ENCODE results near the gene PRPS1L1.

PRPS1L1 gene

GRCh38 chr7:18013936-18014335 is 13.7 kb downstream of the PRPS1L1 start:
- Histone ChIP-seq H3K36me3 (ENCODE audit: control insufficient read depth in 4 of 4, insufficient read depth in 4 of 4, low read length in 3 of 4) (no peaks in the 10 kb centered on the region), H3K9me3 (ENCODE audit: control extremely low read depth in 1 of 5, control insufficient read depth in 4 of 5, insufficient read depth in 2 of 5, low read depth in 1 of 5, low read length in 4 of 5) (no peaks in the 10 kb centered on the region), H3K27ac (ENCODE audit: insufficient read depth in 1 of 2, low read depth in 1 of 2, low read length in 2 of 2, poor library complexity in 1 of 2, severe bottlenecking in 2 of 2) (no peak overlapping the region), H3K4me3 (ENCODE audit: control insufficient read depth in 1 of 7, extremely low read depth in 1 of 7, insufficient read depth in 4 of 7, low read depth in 2 of 7, low read length in 6 of 7) (no peak overlapping the region), H3K27me3 (replicated peaks in 2 of 5; ENCODE audit: control insufficient read depth in 4 of 5, insufficient read depth in 5 of 5, low read length in 4 of 5) (no peaks in the 10 kb centered on the region), H3K4me1 (ENCODE audit: control extremely low read depth in 1 of 4, control insufficient read depth in 4 of 4, insufficient read depth in 4 of 4, low read length in 3 of 4) (no peaks in the 10 kb centered on the region)
- ChIA-PET POLR2A (no interaction called here), CTCF (no interaction called here)
- DNase-seq, result no peak

- WGBS (ENCODE audit: insufficient coverage), result 83% methylated on average over 1 of the region's 3 CpGs
- Histone ChIP-seq H3K9me3 (ENCODE audit: control extremely low read depth in 1 of 5, control insufficient read depth in 4 of 5, insufficient read depth in 2 of 5, low read depth in 1 of 5, low read length in 4 of 5) (no peaks in the 10 kb centered on the region), H3K4me3 (ENCODE audit: control insufficient read depth in 1 of 7, extremely low read depth in 1 of 7, insufficient read depth in 4 of 7, low read depth in 2 of 7, low read length in 6 of 7) (no peak overlapping the region), H3K27me3 (replicated peaks in 2 of 5; ENCODE audit: control insufficient read depth in 4 of 5, insufficient read depth in 5 of 5, low read length in 4 of 5) (no peaks in the 10 kb centered on the region), H3K4me1 (ENCODE audit: control extremely low read depth in 1 of 4, control insufficient read depth in 4 of 4, insufficient read depth in 4 of 4, low read length in 3 of 4) (no peaks in the 10 kb centered on the region), H3K27ac (ENCODE audit: insufficient read depth in 1 of 2, low read depth in 1 of 2, low read length in 2 of 2, poor library complexity in 1 of 2, severe bottlenecking in 2 of 2) (no peak overlapping the region), H3K36me3 (ENCODE audit: control insufficient read depth in 4 of 4, insufficient read depth in 4 of 4, low read length in 3 of 4) (no peaks in the 10 kb centered on the region)
- no peak for DNase-seq
- CTCF ChIA-PET, result no interaction called here
- POLR2A ChIA-PET, result interaction anchor here (0.6 kb wide), 1 partner anchor 1353 kb away, joined by 4 read pairs; no protein-coding TSS in a partner anchor
Observed at GRCh38 chr7:18004372-18004771, 23.3 kb downstream of the PRPS1L1 start.

- Histone ChIP-seq H3K27ac (ENCODE audit: insufficient read depth in 1 of 2, low read depth in 1 of 2, low read length in 2 of 2, poor library complexity in 1 of 2, severe bottlenecking in 2 of 2) (no peak overlapping the region), H3K36me3 (ENCODE audit: control insufficient read depth in 4 of 4, insufficient read depth in 4 of 4, low read length in 3 of 4) (no peaks in the 10 kb centered on the region), H3K9me3 (ENCODE audit: control extremely low read depth in 1 of 5, control insufficient read depth in 4 of 5, insufficient read depth in 2 of 5, low read depth in 1 of 5, low read length in 4 of 5) (peaks cover 0 to 3% (median 0%) of the 10 kb centered on the region in 5 experiments), H3K27me3 (replicated peaks in 2 of 5; ENCODE audit: control insufficient read depth in 4 of 5, insufficient read depth in 5 of 5, low read length in 4 of 5) (no peaks in the 10 kb centered on the region), H3K4me3 (ENCODE audit: control insufficient read depth in 1 of 7, extremely low read depth in 1 of 7, insufficient read depth in 4 of 7, low read depth in 2 of 7, low read length in 6 of 7) (no peak overlapping the region), H3K4me1 (ENCODE audit: control extremely low read depth in 1 of 4, control insufficient read depth in 4 of 4, insufficient read depth in 4 of 4, low read length in 3 of 4) (no peaks in the 10 kb centered on the region)
- no CpG with 5 or more reads among the region's 4 CpGs for WGBS (ENCODE audit: insufficient coverage)
- POLR2A ChIA-PET, result no interaction called here
- DNase-seq, result no peak
- CTCF ChIA-PET, result no interaction called here
Observed at GRCh38 chr7:18003286-18003994, 24.2 kb downstream of the PRPS1L1 start.

GRCh38 chr7:17998692-17999091 is 29.0 kb downstream of the PRPS1L1 start:
- POLR2A ChIA-PET, result no interaction called here
- H3K9me3 ChIP-seq (ENCODE audit: control extremely low read depth in 1 of 5, control insufficient read depth in 4 of 5, insufficient read depth in 2 of 5, low read depth in 1 of 5, low read length in 4 of 5), result peaks cover 0 to 3% (median 0%) of the 10 kb centered on the region in 5 experiments
- no peaks in the 10 kb centered on the region for H3K4me1 ChIP-seq (ENCODE audit: control extremely low read depth in 1 of 4, control insufficient read depth in 4 of 4, insufficient read depth in 4 of 4, low read length in 3 of 4)
- H3K36me3 ChIP-seq (ENCODE audit: control insufficient read depth in 4 of 4, insufficient read depth in 4 of 4, low read length in 3 of 4), result no peaks in the 10 kb centered on the region
- H3K27me3 ChIP-seq (replicated peaks in 2 of 5; ENCODE audit: control insufficient read depth in 4 of 5, insufficient read depth in 5 of 5, low read length in 4 of 5), result no peaks in the 10 kb centered on the region
- H3K27ac ChIP-seq (ENCODE audit: insufficient read depth in 1 of 2, low read depth in 1 of 2, low read length in 2 of 2, poor library complexity in 1 of 2, severe bottlenecking in 2 of 2), result no peak overlapping the region
- CTCF ChIA-PET, result no interaction called here
- no peak for DNase-seq
- no peak overlapping the region for H3K4me3 ChIP-seq (ENCODE audit: control insufficient read depth in 1 of 7, extremely low read depth in 1 of 7, insufficient read depth in 4 of 7, low read depth in 2 of 7, low read length in 6 of 7)
- WGBS (ENCODE audit: insufficient coverage), result 95% methylated on average over 2 of the region's 2 CpGs

GRCh38 chr7:17996442-17997223 is 31.0 kb downstream of the PRPS1L1 start:
- no peak overlapping the region for H3K4me3 ChIP-seq (ENCODE audit: control insufficient read depth in 1 of 7, extremely low read depth in 1 of 7, insufficient read depth in 4 of 7, low read depth in 2 of 7, low read length in 6 of 7)
- H3K4me1 ChIP-seq (ENCODE audit: control extremely low read depth in 1 of 4, control insufficient read depth in 4 of 4, insufficient read depth in 4 of 4, low read length in 3 of 4), result no peaks in the 10 kb centered on the region
- H3K9me3 ChIP-seq (ENCODE audit: control extremely low read depth in 1 of 5, control insufficient read depth in 4 of 5, insufficient read depth in 2 of 5, low read depth in 1 of 5, low read length in 4 of 5), result peaks cover 0 to 3% (median 0%) of the 10 kb centered on the region in 5 experiments
- no peak for DNase-seq
- ChIA-PET CTCF (no interaction called here), POLR2A (no interaction called here)
- no peaks in the 10 kb centered on the region for H3K36me3 ChIP-seq (ENCODE audit: control insufficient read depth in 4 of 4, insufficient read depth in 4 of 4, low read length in 3 of 4)
- H3K27ac ChIP-seq (ENCODE audit: insufficient read depth in 1 of 2, low read depth in 1 of 2, low read length in 2 of 2, poor library complexity in 1 of 2, severe bottlenecking in 2 of 2), result no peak overlapping the region
- WGBS (ENCODE audit: insufficient coverage), result no CpG with 5 or more reads among the region's 1 CpG
- no peaks in the 10 kb centered on the region for H3K27me3 ChIP-seq (replicated peaks in 2 of 5; ENCODE audit: control insufficient read depth in 4 of 5, insufficient read depth in 5 of 5, low read length in 4 of 5)

- Histone ChIP-seq H3K27me3 (replicated peaks in 2 of 5; ENCODE audit: control insufficient read depth in 4 of 5, insufficient read depth in 5 of 5, low read length in 4 of 5) (no peaks in the 10 kb centered on the region), H3K36me3 (ENCODE audit: control insufficient read depth in 4 of 4, insufficient read depth in 4 of 4, low read length in 3 of 4) (no peaks in the 10 kb centered on the region), H3K27ac (ENCODE audit: insufficient read depth in 1 of 2, low read depth in 1 of 2, low read length in 2 of 2, poor library complexity in 1 of 2, severe bottlenecking in 2 of 2) (no peak overlapping the region), H3K4me1 (ENCODE audit: control extremely low read depth in 1 of 4, control insufficient read depth in 4 of 4, insufficient read depth in 4 of 4, low read length in 3 of 4) (no peaks in the 10 kb centered on the region), H3K9me3 (ENCODE audit: control extremely low read depth in 1 of 5, control insufficient read depth in 4 of 5, insufficient read depth in 2 of 5, low read depth in 1 of 5, low read length in 4 of 5) (peaks cover 0 to 3% (median 0%) of the 10 kb centered on the region in 5 experiments), H3K4me3 (ENCODE audit: control insufficient read depth in 1 of 7, extremely low read depth in 1 of 7, insufficient read depth in 4 of 7, low read depth in 2 of 7, low read length in 6 of 7) (no peak overlapping the region)
- 100% methylated on average over 1 of the region's 2 CpGs for WGBS (ENCODE audit: insufficient coverage)
- ChIA-PET POLR2A (no interaction called here), CTCF (no interaction called here)
- no peak for DNase-seq
Observed at GRCh38 chr7:17996040-17996439, 31.6 kb downstream of the PRPS1L1 start.

GRCh38 chr7:17994079-17994850 is 33.4 kb downstream of the PRPS1L1 start:
- no CpG with 5 or more reads among the region's 5 CpGs for WGBS (ENCODE audit: insufficient coverage)
- Histone ChIP-seq H3K9me3 (ENCODE audit: control extremely low read depth in 1 of 5, control insufficient read depth in 4 of 5, insufficient read depth in 2 of 5, low read depth in 1 of 5, low read length in 4 of 5) (peaks cover 0 to 3% (median 0%) of the 10 kb centered on the region in 5 experiments), H3K4me1 (ENCODE audit: control extremely low read depth in 1 of 4, control insufficient read depth in 4 of 4, insufficient read depth in 4 of 4, low read length in 3 of 4) (no peaks in the 10 kb centered on the region), H3K27ac (ENCODE audit: insufficient read depth in 1 of 2, low read depth in 1 of 2, low read length in 2 of 2, poor library complexity in 1 of 2, severe bottlenecking in 2 of 2) (no peak overlapping the region), H3K4me3 (ENCODE audit: control insufficient read depth in 1 of 7, extremely low read depth in 1 of 7, insufficient read depth in 4 of 7, low read depth in 2 of 7, low read length in 6 of 7) (no peak overlapping the region), H3K36me3 (ENCODE audit: control insufficient read depth in 4 of 4, insufficient read depth in 4 of 4, low read length in 3 of 4) (no peaks in the 10 kb centered on the region), H3K27me3 (replicated peaks in 2 of 5; ENCODE audit: control insufficient read depth in 4 of 5, insufficient read depth in 5 of 5, low read length in 4 of 5) (no peaks in the 10 kb centered on the region)
- ChIA-PET CTCF (interaction anchor here (1.0 kb wide), 1 partner anchor 11 kb away, joined by 3 read pairs; no protein-coding TSS in a partner anchor), POLR2A (no interaction called here)
- no peak for DNase-seq

Measured in common myeloid progenitor, CD34-positive (primary cell).